HEK293 (cell line): ENCODE results near the gene ADCY10.
"Not testable (repeated sequence)": the region's sequence is repeated elsewhere in the genome, so short reads cannot be mapped to it uniquely, and the experiment has no call there.

Experiments
- CTCF ChIA-PET: fragments of 350-600 bp; formaldehyde crosslinking; extraction: SDS; loops from one replicate; lab custom pipeline; 2021; ENCODE audit warnings: antibody characterized with exemption; lab: Yijun Ruan, JAX
- POLR2A ChIA-PET: fragments of 300-600 bp; formaldehyde crosslinking; extraction: SDS; loops from one replicate; lab custom pipeline; 2020; ENCODE audit warnings: antibody characterized with exemption, inconsistent platforms; lab: Yijun Ruan, JAX
- H3K27ac ChIP-seq: fragments of 200-500 bp; sonication (Bioruptor generic); 2 replicates; pipeline ENCODE4 v1.5.1; 2014; ENCODE audit warnings: low read depth, low read length, control low read depth, inconsistent platforms; ENCODE audit errors: extremely low read depth
- H3K36me3 ChIP-seq, 2 experiments: fragments of 200-500 bp in 1 of 2; sonication (Bioruptor generic) in 1 of 2; 1 replicate in 1 of 2; 2 replicates in 1 of 2; pipeline ENCODE4 v1.5.1; 2014 to 2017; ENCODE audit warnings: inconsistent platforms in 2 of 2, low read length in 2 of 2; ENCODE audit not compliant: control insufficient read depth in 2 of 2, insufficient read depth in 1 of 2
- H3K4me1 ChIP-seq: fragments of 200-500 bp; sonication (Bioruptor generic); 2 replicates; pipeline ENCODE4 v1.5.1; 2014; ENCODE audit warnings: mild to moderate bottlenecking, low read length, inconsistent platforms; ENCODE audit not compliant: control insufficient read depth, insufficient read depth
- H3K4me3 ChIP-seq: 2 replicates; pipeline ENCODE4 v1.5.1; 2011; ENCODE audit warnings: low read depth, mild to moderate bottlenecking, control low read depth, low read length, moderate library complexity
- H3K9me3 ChIP-seq: fragments of 200-500 bp; sonication (Bioruptor generic); 2 replicates; pipeline ENCODE4 v1.5.1; 2014; ENCODE audit warnings: low read depth, low read length, inconsistent platforms; ENCODE audit not compliant: control insufficient read depth, insufficient read depth
- GFI1B ChIP-seq: fragments of 450-650 bp; formaldehyde crosslinking; IDR thresholded peaks from 2 replicates; pipeline ENCODE4 v1.5.1; 2016; ENCODE audit warnings: missing biosample characterization, missing genetic modification characterization
- KLF1 ChIP-seq: fragments of 450-650 bp; formaldehyde crosslinking; IDR thresholded peaks from 2 replicates; pipeline ENCODE4 v1.5.1; 2016; ENCODE audit warnings: missing biosample characterization, missing genetic modification characterization
- PBX3 ChIP-seq: sonication (generic); formaldehyde crosslinking; IDR thresholded peaks from 2 replicates; pipeline ENCODE4 v1.8.1; 2022; ENCODE audit warnings: mild to moderate bottlenecking, moderate library complexity, missing genetic modification reagents
- REPIN1 ChIP-seq: fragments of 450-650 bp; formaldehyde crosslinking; IDR thresholded peaks from 2 replicates; pipeline ENCODE4 v1.5.1; 2017; ENCODE audit warnings: missing biosample characterization, missing genetic modification characterization, low read depth
- ZFHX2 ChIP-seq: fragments of 450-650 bp; formaldehyde crosslinking; conservative IDR thresholded peaks from 2 replicates; pipeline ENCODE4 v1.5.1; 2016; ENCODE audit warnings: missing biosample characterization, missing genetic modification characterization
- ZFP69B ChIP-seq: fragments of 450-650 bp; formaldehyde crosslinking; IDR thresholded peaks from 2 replicates; pipeline ENCODE4 v1.5.1; 2016; ENCODE audit warnings: missing biosample characterization, missing genetic modification characterization
- ZNF10 ChIP-seq: fragments of 450-650 bp; formaldehyde crosslinking; IDR thresholded peaks from 2 replicates; pipeline ENCODE4 v1.5.1; 2017; ENCODE audit warnings: missing biosample characterization, missing genetic modification characterization
- ZNF140 ChIP-seq: fragments of 450-650 bp; formaldehyde crosslinking; IDR thresholded peaks from 2 replicates; pipeline ENCODE4 v1.5.1; 2016; ENCODE audit warnings: missing biosample characterization, missing genetic modification characterization
- ZNF148 ChIP-seq: fragments of 450-650 bp; formaldehyde crosslinking; IDR thresholded peaks from 2 replicates; pipeline ENCODE4 v1.5.0; 2017; ENCODE audit warnings: missing biosample characterization, missing genetic modification characterization, borderline replicate concordance
- ZNF19 ChIP-seq: fragments of 450-650 bp; formaldehyde crosslinking; IDR thresholded peaks from 2 replicates; pipeline ENCODE4; 2016; ENCODE audit warnings: missing biosample characterization, missing genetic modification characterization, low read depth
- ZNF214 ChIP-seq: fragments of 450-650 bp; formaldehyde crosslinking; IDR thresholded peaks from 2 replicates; pipeline ENCODE4 v1.5.1; 2017; ENCODE audit warnings: missing biosample characterization, mild to moderate bottlenecking, missing genetic modification characterization, borderline replicate concordance
- ZNF274 ChIP-seq, 2 experiments: fragments of 200-500 bp in 1 of 2; fragments of 450-650 bp in 1 of 2; sonication (Bioruptor generic) in 1 of 2; formaldehyde crosslinking in 1 of 2; IDR thresholded peaks; 2 replicates each; pipeline versions ENCODE4 v1.5.1 to v1.6.1; 2014 to 2016; ENCODE audit warnings: borderline replicate concordance in 1 of 2, inconsistent platforms in 1 of 2, low read length in 1 of 2, missing biosample characterization in 1 of 2, missing genetic modification characterization in 1 of 2
- ZNF335 ChIP-seq: fragments of 450-650 bp; formaldehyde crosslinking; conservative IDR thresholded peaks from 2 replicates; pipeline ENCODE4 v1.5.1; 2016; ENCODE audit warnings: missing biosample characterization, missing genetic modification characterization
- ZNF366 ChIP-seq: fragments of 450-650 bp; formaldehyde crosslinking; conservative IDR thresholded peaks from 2 replicates; pipeline ENCODE4 v1.5.1; 2016; ENCODE audit warnings: missing biosample characterization, missing genetic modification characterization
- ZNF423 ChIP-seq: fragments of 450-650 bp; formaldehyde crosslinking; IDR thresholded peaks from 2 replicates; pipeline ENCODE4 v1.5.1; 2016; ENCODE audit warnings: missing biosample characterization, missing genetic modification characterization
- ZNF521 ChIP-seq: fragments of 450-650 bp; formaldehyde crosslinking; IDR thresholded peaks from 2 replicates; pipeline ENCODE4 v1.5.1; 2017; ENCODE audit warnings: missing biosample characterization, mild to moderate bottlenecking, missing genetic modification characterization
- ZNF529 ChIP-seq: fragments of 450-650 bp; formaldehyde crosslinking; IDR thresholded peaks from 2 replicates; pipeline ENCODE4 v1.5.1; 2017; ENCODE audit warnings: missing genetic modification characterization, missing biosample characterization; ENCODE audit not compliant: insufficient replicate concordance
- ZNF561 ChIP-seq: fragments of 450-650 bp; IDR thresholded peaks from 2 replicates; pipeline ENCODE4 v1.5.1; 2018; ENCODE audit warnings: missing biosample characterization, missing genetic modification characterization, borderline replicate concordance
- ZNF585B ChIP-seq: fragments of 450-650 bp; formaldehyde crosslinking; IDR thresholded peaks from 2 replicates; pipeline ENCODE4 v1.5.1; 2016; ENCODE audit warnings: missing biosample characterization, missing genetic modification characterization
- ZNF600 ChIP-seq: fragments of 450-650 bp; formaldehyde crosslinking; IDR thresholded peaks from 2 replicates; pipeline ENCODE4 v1.5.1; 2016; ENCODE audit warnings: missing biosample characterization, missing genetic modification characterization
- ZNF623 ChIP-seq: fragments of 450-650 bp; formaldehyde crosslinking; IDR thresholded peaks from 2 replicates; pipeline ENCODE4 v1.5.1; 2016; ENCODE audit warnings: missing biosample characterization, missing genetic modification characterization
- TF ChIP-seq, protein P1 (sequence below): fragments of 450-650 bp; formaldehyde crosslinking; optimal IDR thresholded peaks from 2 replicates; pipeline ENCODE3; 2016; ENCODE audit warnings: missing biosample characterization, mild to moderate bottlenecking, missing genetic modification characterization
- TF ChIP-seq, protein P2 (sequence below): fragments of 450-650 bp; formaldehyde crosslinking; IDR thresholded peaks from 2 replicates; pipeline ENCODE4 v1.5.1; 2016; ENCODE audit warnings: missing biosample characterization, missing genetic modification characterization

Gene ADCY10

DNA sequence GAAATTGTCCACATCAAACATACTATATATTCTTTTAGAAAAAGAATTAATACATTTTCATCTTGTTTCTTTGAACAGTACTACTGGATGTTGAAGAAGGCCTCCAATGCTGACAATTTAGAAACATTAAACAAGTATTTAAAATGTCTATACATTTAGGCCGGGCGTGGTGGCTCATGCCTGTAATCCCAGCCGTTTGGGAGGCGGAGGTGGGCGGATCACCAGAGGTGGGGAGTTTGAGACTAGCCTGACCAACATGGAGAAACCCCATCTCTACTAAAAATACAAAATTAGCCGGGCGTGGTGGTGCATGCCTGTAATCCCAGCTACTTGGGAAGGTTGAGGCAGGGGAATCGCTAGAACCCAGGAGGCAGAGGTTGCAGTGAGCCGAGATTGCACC lies 15.0 kb upstream of the ADCY10 start:
- H3K27ac ChIP-seq, H3K4me1 ChIP-seq, H3K36me3 ChIP-seq, H3K9me3 ChIP-seq, H3K4me3 ChIP-seq, CTCF ChIA-PET: not testable (repeated sequence)
- TF ChIP-seq ZFHX2 (tag by site-specific recombination) = peak; percentile 54
- TF ChIP-seq ZNF600 (tag by site-specific recombination) = peak; percentile 14; the same call in 1 of the 2 replicates
- TF ChIP-seq KLF1 = peak; percentile 82
- POLR2A ChIA-PET = interaction anchor here (3.7 kb wide), 1 partner anchor 7 kb away, joined by 37 read pairs; the partner anchor contains the start of genes DCAF6 and MPC2

GRCh38 chr1:167928457-167928852 lies 14.5 kb upstream of the ADCY10 start:
- Histone ChIP-seq H3K36me3 (no peaks in the 10 kb centered on the region), H3K4me3 (no peak overlapping the region), H3K9me3 (no peaks in the 10 kb centered on the region), H3K4me1 (peaks cover 8% of the 10 kb centered on the region), H3K27ac (no peak overlapping the region)
- no peak for TF ChIP-seq ZNF529 (tag by site-specific recombination)
- TF ChIP-seq ZNF19 (tag by site-specific recombination) = no peak
- TF ChIP-seq, protein P1, sequence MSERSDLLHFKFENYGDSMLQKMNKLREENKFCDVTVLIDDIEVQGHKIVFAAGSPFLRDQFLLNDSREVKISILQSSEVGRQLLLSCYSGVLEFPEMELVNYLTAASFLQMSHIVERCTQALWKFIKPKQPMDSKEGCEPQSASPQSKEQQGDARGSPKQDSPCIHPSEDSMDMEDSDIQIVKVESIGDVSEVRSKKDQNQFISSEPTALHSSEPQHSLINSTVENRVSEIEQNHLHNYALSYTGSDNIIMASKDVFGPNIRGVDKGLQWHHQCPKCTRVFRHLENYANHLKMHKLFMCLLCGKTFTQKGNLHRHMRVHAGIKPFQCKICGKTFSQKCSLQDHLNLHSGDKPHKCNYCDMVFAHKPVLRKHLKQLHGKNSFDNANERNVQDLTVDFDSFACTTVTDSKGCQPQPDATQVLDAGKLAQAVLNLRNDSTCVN = no peak
- TF ChIP-seq REPIN1 = no peak
- no peak for TF ChIP-seq ZNF214 (tag by site-specific recombination)
- TF ChIP-seq, protein P2, sequence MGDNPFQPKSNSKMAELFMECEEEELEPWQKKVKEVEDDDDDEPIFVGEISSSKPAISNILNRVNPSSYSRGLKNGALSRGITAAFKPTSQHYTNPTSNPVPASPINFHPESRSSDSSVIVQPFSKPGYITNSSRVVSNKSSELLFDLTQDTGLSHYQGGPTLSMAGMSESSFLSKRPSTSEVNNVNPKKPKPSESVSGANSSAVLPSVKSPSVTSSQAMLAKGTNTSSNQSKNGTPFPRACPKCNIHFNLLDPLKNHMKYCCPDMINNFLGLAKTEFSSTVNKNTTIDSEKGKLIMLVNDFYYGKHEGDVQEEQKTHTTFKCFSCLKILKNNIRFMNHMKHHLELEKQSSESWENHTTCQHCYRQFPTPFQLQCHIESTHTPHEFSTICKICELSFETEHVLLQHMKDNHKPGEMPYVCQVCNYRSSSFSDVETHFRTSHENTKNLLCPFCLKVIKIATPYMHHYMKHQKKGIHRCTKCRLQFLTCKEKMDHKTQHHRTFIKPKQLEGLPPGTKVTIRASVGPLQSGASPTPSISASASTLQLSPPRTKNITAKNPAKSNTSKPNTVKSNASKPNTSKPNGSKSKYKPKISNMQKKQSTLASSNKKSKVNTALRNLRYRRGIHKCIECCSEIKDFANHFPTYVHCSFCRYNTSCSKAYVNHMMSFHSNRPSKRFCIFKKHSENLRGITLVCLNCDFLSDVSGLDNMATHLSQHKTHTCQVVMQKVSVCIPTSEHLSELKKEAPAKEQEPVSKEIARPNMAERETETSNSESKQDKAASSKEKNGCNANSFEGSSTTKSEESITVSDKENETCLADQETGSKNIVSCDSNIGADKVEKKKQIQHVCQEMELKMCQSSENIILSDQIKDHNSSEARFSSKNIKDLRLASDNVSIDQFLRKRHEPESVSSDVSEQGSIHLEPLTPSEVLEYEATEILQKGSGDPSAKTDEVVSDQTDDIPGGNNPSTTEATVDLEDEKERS (tag by site-specific recombination) = no peak
- TF ChIP-seq ZNF366 (tag by site-specific recombination) = no peak
- no peak for TF ChIP-seq ZNF335 (tag by site-specific recombination)
- TF ChIP-seq ZNF521 = no peak
- no peak for TF ChIP-seq PBX3 (CRISPR knock-in tag)
- TF ChIP-seq ZNF623 (tag by site-specific recombination) = no peak
- TF ChIP-seq ZNF10 (tag by site-specific recombination) = no peak
- TF ChIP-seq ZNF561 (tag by site-specific recombination) = no peak
- no peak for TF ChIP-seq GFI1B
- no peak for TF ChIP-seq ZNF140 (tag by site-specific recombination)
- no peak for TF ChIP-seq ZNF423 (tag by site-specific recombination)
- no peak for TF ChIP-seq ZFP69B (tag by site-specific recombination)
- TF ChIP-seq ZNF148 (tag by site-specific recombination) = no peak
- no peak for TF ChIP-seq ZNF274 (IDR thresholded peaks at IDR 0.05; ENCODE audit: low read length)
- no peak for TF ChIP-seq ZNF274 (tag by site-specific recombination; IDR thresholded peaks at IDR 0.05; ENCODE audit: borderline replicate concordance)
- no peak for TF ChIP-seq ZNF585B (tag by site-specific recombination)
- POLR2A ChIA-PET = interaction anchor here (3.7 kb wide), 1 partner anchor 8 kb away, joined by 37 read pairs; the partner anchor contains the start of genes DCAF6 and MPC2
- CTCF ChIA-PET = interaction anchor here (0.6 kb wide), 1 partner anchor 147 kb away, joined by 3 read pairs; no protein-coding TSS in a partner anchor
